Endothelial cell of umbilical vein (primary cell): Measurements from ENCODE around the gene MAP2K4.

Experiments used
- EZH2 ChIP-seq: IDR thresholded peaks from 2 replicates; pipeline ENCODE4 v1.6.1; 2012; ENCODE audit warnings: borderline replicate concordance, low read depth, mild to moderate bottlenecking, moderate library complexity, low read length, inconsistent platforms; ENCODE audit not compliant: severe bottlenecking
- FOS ChIP-seq: IDR thresholded peaks from 2 replicates; pipeline ENCODE4 v1.6.1; 2011; ENCODE audit warnings: mild to moderate bottlenecking, low read length, moderate library complexity, borderline replicate concordance; ENCODE audit not compliant: insufficient read depth
- GATA2 ChIP-seq: IDR thresholded peaks from 2 replicates; pipeline ENCODE4 v1.7.0; 2011; ENCODE audit warnings: low read depth, mild to moderate bottlenecking, moderate library complexity, mixed read lengths, low read length; ENCODE audit not compliant: insufficient read length, insufficient read depth
- POLR2A ChIP-seq: IDR thresholded peaks from 2 replicates; pipeline ENCODE4 v1.6.1; 2012; ENCODE audit warnings: low read depth, mild to moderate bottlenecking, control low read depth, low read length
- TF ChIP-seq, protein P1 (sequence below), 2 donors: IDR thresholded peaks; 1 replicate in 1 of 2; 2 replicates in 1 of 2; pipeline ENCODE4 v1.5.1; 2011; ENCODE audit warnings: low read length in 2 of 2, mild to moderate bottlenecking in 2 of 2, moderate library complexity in 2 of 2, control low read depth in 1 of 2, inconsistent platforms in 1 of 2, low read depth in 1 of 2; ENCODE audit not compliant: insufficient read depth in 1 of 2; ENCODE audit errors: extremely low read depth in 1 of 2
- TF ChIP-seq, protein P2 (sequence below): IDR thresholded peaks from 2 replicates; pipeline ENCODE4 v1.6.1; 2011; ENCODE audit not compliant: insufficient read depth, insufficient read length

DNA sequence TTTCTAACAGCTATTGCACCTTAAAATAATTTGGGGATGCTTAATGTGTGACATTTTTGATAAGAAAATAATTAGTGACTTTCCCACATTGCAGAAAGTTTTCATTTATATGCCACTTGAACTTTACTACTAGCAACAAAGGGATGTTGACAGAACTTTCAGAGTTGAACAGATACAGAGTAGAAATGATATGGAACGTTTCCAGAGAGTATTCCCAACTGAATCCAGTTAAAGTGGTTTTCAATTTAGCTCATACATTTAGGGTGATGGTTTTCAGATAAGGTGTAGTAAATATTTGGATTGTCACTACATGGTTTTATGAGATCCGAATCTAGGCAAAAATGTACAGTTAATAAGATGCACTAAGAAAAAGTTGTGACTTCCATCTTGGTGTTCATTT lies 17.3 kb downstream of the MAP2K4 start:
- TF ChIP-seq, protein P1, sequence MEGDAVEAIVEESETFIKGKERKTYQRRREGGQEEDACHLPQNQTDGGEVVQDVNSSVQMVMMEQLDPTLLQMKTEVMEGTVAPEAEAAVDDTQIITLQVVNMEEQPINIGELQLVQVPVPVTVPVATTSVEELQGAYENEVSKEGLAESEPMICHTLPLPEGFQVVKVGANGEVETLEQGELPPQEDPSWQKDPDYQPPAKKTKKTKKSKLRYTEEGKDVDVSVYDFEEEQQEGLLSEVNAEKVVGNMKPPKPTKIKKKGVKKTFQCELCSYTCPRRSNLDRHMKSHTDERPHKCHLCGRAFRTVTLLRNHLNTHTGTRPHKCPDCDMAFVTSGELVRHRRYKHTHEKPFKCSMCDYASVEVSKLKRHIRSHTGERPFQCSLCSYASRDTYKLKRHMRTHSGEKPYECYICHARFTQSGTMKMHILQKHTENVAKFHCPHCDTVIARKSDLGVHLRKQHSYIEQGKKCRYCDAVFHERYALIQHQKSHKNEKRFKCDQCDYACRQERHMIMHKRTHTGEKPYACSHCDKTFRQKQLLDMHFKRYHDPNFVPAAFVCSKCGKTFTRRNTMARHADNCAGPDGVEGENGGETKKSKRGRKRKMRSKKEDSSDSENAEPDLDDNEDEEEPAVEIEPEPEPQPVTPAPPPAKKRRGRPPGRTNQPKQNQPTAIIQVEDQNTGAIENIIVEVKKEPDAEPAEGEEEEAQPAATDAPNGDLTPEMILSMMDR (IDR thresholded peaks at IDR 0.05; ENCODE audit: extremely low read depth in 1 of 2, insufficient read depth in 1 of 2, low read depth in 1 of 2, low read length in 2 of 2) = no peak
- TF ChIP-seq POLR2A (no peak), EZH2 (no peak), GATA2 (no peak), FOS (no peak)
- TF ChIP-seq, protein P2, sequence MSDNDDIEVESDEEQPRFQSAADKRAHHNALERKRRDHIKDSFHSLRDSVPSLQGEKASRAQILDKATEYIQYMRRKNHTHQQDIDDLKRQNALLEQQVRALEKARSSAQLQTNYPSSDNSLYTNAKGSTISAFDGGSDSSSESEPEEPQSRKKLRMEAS = no peak
